DND-41 (cell line): ENCODE results near the gene GFOD2.

Experiments used
- ATAC-seq: fragments of 200-7000 bp; cut with Tn5 transposase; 3 replicates; pipeline ENCODE4 v1.9.1; 2021; ENCODE audit warnings: low read depth; ENCODE audit not compliant: insufficient read depth
- DNase-seq: peaks from one replicate; pipeline ENCODE4 v3.0.0-alpha.2; 2020
- H2AFZ ChIP-seq: 2 replicates; pipeline ENCODE4 v1.6.0; 2012; ENCODE audit warnings: low read depth, low read length
- H3K27ac ChIP-seq: 2 replicates; pipeline ENCODE4 v1.5.1; 2012; ENCODE audit warnings: low read length, inconsistent platforms
- H3K27me3 ChIP-seq: fragments of 200-600 bp; sonication (generic); 2 replicates; pipeline ENCODE4 v1.6.0; 2012; ENCODE audit warnings: low read length, mild to moderate bottlenecking, inconsistent platforms; ENCODE audit not compliant: insufficient read depth, poor library complexity
- H3K36me3 ChIP-seq: 2 replicates; pipeline ENCODE4 v1.5.1; 2012; ENCODE audit warnings: low read length, inconsistent platforms; ENCODE audit not compliant: insufficient read depth
- H3K4me1 ChIP-seq: 2 replicates; pipeline ENCODE4 v1.5.1; 2012; ENCODE audit warnings: mild to moderate bottlenecking, low read length; ENCODE audit not compliant: insufficient read depth
- H3K4me2 ChIP-seq: 2 replicates; pipeline ENCODE4 v1.6.0; 2012; ENCODE audit warnings: mild to moderate bottlenecking, moderate library complexity, low read length, inconsistent platforms; ENCODE audit not compliant: insufficient read depth
- H3K4me3 ChIP-seq, 2 experiments: fragments of 200-600 bp in 1 of 2; shearing (Covaris generic) in 1 of 2; 2 replicates each; pipeline ENCODE4 v1.5.1; 2012 to 2016; ENCODE audit warnings: inconsistent platforms in 2 of 2, low read length in 2 of 2, mild to moderate bottlenecking in 2 of 2, low read depth in 1 of 2, moderate library complexity in 1 of 2
- H3K79me2 ChIP-seq: 2 replicates; pipeline ENCODE4 v1.6.0; 2012; ENCODE audit warnings: low read length, inconsistent platforms; ENCODE audit not compliant: insufficient read depth
- H3K9ac ChIP-seq: 2 replicates; pipeline ENCODE4 v1.6.0; 2012; ENCODE audit warnings: low read depth, mild to moderate bottlenecking, inconsistent platforms, low read length, moderate library complexity
- H3K9me3 ChIP-seq: 2 replicates; pipeline ENCODE4 v1.5.1; 2012; ENCODE audit warnings: low read length, moderate library complexity, mild to moderate bottlenecking, inconsistent platforms; ENCODE audit not compliant: insufficient read depth, severe bottlenecking
- H4K20me1 ChIP-seq: 2 replicates; pipeline ENCODE4 v1.6.0; 2012; ENCODE audit warnings: low read length; ENCODE audit not compliant: insufficient read depth
- CTCF ChIP-seq: IDR thresholded peaks from 2 replicates; pipeline ENCODE4 v1.5.1; 2012; ENCODE audit warnings: borderline replicate concordance, low read length, moderate library complexity, mild to moderate bottlenecking; ENCODE audit not compliant: poor library complexity, severe bottlenecking; ENCODE audit errors: extremely low read depth
- EZH2 ChIP-seq: IDR thresholded peaks from 3 replicates; pipeline ENCODE4 v1.6.1; 2012; ENCODE audit warnings: borderline replicate concordance, low read depth, mild to moderate bottlenecking, moderate library complexity, low read length, inconsistent platforms; ENCODE audit not compliant: severe bottlenecking

Gene GFOD2

GRCh38 chr16:67703626-67704025 lies 15.5 kb downstream of the GFOD2 start:
- H3K79me2 ChIP-seq: peaks cover 53% of the 10 kb centered on the region
- H3K9ac ChIP-seq: no peak overlapping the region

GRCh38 chr16:67702130-67702529 lies 17.0 kb downstream of the GFOD2 start:
- TF ChIP-seq CTCF: no peak
- no peak for TF ChIP-seq EZH2
- Histone ChIP-seq H3K4me2 (no peak overlapping the region), H3K4me3 (no peak overlapping the region), H3K27me3 (no peaks in the 10 kb centered on the region), H3K36me3 (peaks cover 3% of the 10 kb centered on the region), H3K4me1 (peaks cover 11% of the 10 kb centered on the region), H3K9ac (no peak overlapping the region), H3K27ac (no peak overlapping the region), H3K79me2 (peaks cover 46% of the 10 kb centered on the region), H3K9me3 (no peaks in the 10 kb centered on the region), H2AFZ (no peak overlapping the region), H4K20me1 (peaks cover 5% of the 10 kb centered on the region)
- DNase-seq: no peak
- ATAC-seq: no peak

More at GRCh38 chr16:67703626-67704025, 15.5 kb downstream of the GFOD2 start:
- H3K27me3 ChIP-seq: no peaks in the 10 kb centered on the region
- DNase-seq: peak; percentile 14
- H2AFZ ChIP-seq: no peak overlapping the region
- H3K36me3 ChIP-seq: no peaks in the 10 kb centered on the region; the same call in 1 of the 2 replicates
- H3K4me3 ChIP-seq: no peak overlapping the region
- peaks cover 11% of the 10 kb centered on the region for H3K4me1 ChIP-seq
- H3K27ac ChIP-seq: peak overlapping the region; percentile 20
- no peak overlapping the region for H3K4me2 ChIP-seq
- peaks cover 4% of the 10 kb centered on the region; the same call in 1 of the 2 replicates for H4K20me1 ChIP-seq
- no peaks in the 10 kb centered on the region for H3K9me3 ChIP-seq
- peak; percentile 86 for ATAC-seq
- TF ChIP-seq EZH2: no peak
- TF ChIP-seq CTCF: no peak

GRCh38 chr16:67701420-67701819 lies 17.7 kb downstream of the GFOD2 start:
- H3K9me3 ChIP-seq: no peaks in the 10 kb centered on the region
- no peak overlapping the region for H3K9ac ChIP-seq
- H3K4me3 ChIP-seq: no peak overlapping the region
- no peak overlapping the region for H2AFZ ChIP-seq
- H3K79me2 ChIP-seq: peaks cover 48% of the 10 kb centered on the region
- TF ChIP-seq EZH2 (no peak), CTCF (no peak)
- no peak overlapping the region for H3K4me2 ChIP-seq
- H4K20me1 ChIP-seq: peaks cover 5% of the 10 kb centered on the region
- ATAC-seq (no peak), DNase-seq (no peak)
- H3K4me1 ChIP-seq: peaks cover 11% of the 10 kb centered on the region
- H3K36me3 ChIP-seq: peaks cover 3% of the 10 kb centered on the region
- H3K27ac ChIP-seq: no peak overlapping the region
- no peaks in the 10 kb centered on the region for H3K27me3 ChIP-seq

DNA sequence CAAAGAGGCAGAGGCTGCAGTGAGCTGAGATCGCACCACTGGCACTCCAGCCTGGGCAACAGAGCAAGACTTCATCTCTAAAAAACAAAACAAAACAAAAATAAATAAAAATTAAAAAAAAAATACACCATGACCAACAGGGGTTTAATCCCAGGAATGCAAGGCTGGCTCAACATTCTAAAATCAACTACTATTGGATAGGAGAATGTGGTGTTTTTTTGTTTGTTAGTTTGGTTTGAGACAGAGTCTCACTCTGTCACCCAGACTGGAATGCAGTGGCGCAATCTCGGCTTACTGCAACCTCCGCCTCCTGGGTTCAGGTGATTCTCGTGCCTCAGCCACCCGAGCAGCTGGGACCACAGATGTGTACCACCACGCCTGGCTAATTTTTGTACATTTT lies 19.9 kb downstream of the GFOD2 start:
- TF ChIP-seq CTCF: no peak
- no peak for TF ChIP-seq EZH2
- no peak overlapping the region for H3K4me3 ChIP-seq
- no peak overlapping the region for H3K9ac ChIP-seq
- peaks cover 5% of the 10 kb centered on the region for H4K20me1 ChIP-seq
- peaks cover 11% of the 10 kb centered on the region for H3K4me1 ChIP-seq
- H2AFZ ChIP-seq: no peak overlapping the region
- no peaks in the 10 kb centered on the region for H3K27me3 ChIP-seq
- DNase-seq (no peak), ATAC-seq (no peak)
- no peak overlapping the region for H3K4me2 ChIP-seq
- no peak overlapping the region for H3K27ac ChIP-seq
- H3K36me3 ChIP-seq: peaks cover 3% of the 10 kb centered on the region
- peaks cover 39% of the 10 kb centered on the region; the same call in 1 of the 2 replicates for H3K79me2 ChIP-seq
- H3K9me3 ChIP-seq: no peaks in the 10 kb centered on the region
